Central memory CD4-positive, alpha-beta T cell (primary cell): Measurements from ENCODE around the gene ERFE.
"Not testable (repeated sequence)": the region's sequence is repeated elsewhere in the genome, so short reads cannot be mapped to it uniquely, and the experiment has no call there.

Source experiments
- DNase-seq: peaks from one replicate; pipeline ENCODE4 v3.0.0; 2022

ERFE gene

DNA sequence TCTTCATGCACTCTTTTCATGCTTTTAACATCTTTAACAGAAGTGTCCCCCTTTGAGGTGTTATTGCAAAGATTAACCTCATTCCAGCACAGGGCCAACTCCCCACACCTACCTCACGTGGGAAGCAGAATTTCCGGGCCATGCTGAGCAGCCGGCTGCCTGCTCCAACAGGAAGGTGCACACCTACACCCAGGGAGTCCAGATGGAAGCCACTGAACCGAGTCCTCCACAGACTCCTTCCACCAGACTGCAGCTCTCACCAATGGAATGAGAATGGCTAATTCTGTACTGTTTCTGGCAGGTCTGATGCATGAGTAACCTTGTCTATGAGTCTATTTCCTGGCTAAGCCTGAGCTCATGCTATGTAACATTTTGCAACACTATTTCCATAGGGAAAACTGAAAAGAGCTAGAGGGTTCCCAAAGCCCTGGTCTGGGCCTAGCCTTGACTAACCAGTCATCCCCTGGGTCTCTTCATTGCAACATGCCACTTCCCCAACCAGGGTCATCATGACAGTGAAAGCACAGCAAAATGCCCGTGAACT, 11.0 kb downstream of the ERFE start:
- no peak for DNase-seq

DNA sequence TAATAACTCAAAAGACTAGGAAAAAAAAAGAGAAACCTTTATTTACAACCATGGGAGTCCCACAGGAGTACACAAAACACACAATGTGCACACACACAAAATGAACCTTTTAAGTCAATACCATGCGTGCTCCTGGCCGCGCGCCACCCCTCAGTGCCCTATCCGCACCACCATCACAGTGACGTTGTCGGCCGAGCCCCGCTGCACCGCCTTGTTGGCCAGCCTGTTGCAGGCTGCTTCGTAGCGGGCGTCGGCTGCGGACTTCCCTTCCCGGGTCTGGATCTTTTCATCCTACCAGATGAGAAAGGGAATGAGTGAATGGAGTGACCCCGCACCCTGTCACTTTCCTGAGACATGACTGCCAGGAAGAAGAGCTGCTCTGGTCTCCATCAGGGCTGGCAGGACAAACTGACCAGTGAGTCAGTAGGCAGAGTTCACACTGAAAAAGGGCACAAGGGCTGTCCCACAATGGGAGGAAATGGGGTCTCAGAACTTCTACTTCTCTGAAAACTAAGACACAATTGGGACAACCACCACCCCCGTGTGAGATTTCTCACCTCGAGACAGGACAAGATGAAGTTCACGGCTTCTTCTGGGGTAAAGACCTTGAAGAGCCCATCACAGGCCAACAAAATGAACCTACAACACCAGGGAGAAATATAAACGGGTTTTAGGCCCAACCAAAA, 11.8 kb downstream of the ERFE start:
- no peak for DNase-seq

DNA sequence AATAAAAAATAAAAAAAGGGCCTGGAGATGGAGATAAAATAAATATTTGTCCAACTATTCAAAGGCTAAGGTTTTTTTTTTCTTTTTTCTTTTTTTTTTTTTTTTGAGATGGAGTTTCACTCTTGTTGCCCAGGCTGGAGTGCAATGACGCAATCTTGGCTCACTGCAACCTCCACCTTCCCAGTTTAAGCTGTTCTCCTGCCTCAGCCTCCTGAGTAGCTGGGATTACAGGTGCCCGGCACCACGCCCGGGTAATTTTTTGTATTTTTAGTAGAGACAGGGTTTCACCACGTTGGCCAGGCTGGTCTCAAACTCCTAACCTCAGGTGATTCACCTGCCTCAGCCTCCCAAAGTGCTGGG, 12.3 kb downstream of the ERFE start:
- DNase-seq = not testable (repeated sequence)

DNA sequence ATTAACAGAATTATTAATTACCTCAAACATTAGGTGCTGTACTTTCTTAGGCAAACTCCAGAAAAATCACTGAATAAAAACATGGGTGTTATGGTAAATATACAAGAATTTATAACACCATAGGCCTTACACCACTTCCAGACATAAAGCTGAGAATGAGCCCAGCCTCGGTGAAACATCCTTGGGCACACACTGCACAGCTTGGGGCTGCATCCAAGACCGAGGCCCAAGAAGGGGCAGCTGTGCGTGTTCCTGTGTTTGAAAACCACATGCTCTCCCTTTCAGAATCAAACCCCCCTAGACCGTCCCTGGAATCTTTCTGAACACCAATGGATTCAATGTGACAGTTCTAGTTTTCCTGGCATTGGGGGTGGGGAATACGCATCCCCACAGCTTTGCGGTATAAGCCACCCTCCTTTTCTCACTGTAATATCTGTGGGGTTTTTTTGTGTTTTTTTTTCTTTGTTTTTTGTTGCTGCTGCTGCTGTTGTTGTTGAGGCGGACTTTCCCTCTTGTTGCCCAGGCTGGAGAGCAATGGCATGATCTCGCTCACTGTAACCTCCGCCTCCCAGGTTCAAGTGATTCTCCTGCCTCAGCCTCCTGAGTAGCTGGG, 12.9 kb downstream of the ERFE start:
- no peak for DNase-seq

DNA sequence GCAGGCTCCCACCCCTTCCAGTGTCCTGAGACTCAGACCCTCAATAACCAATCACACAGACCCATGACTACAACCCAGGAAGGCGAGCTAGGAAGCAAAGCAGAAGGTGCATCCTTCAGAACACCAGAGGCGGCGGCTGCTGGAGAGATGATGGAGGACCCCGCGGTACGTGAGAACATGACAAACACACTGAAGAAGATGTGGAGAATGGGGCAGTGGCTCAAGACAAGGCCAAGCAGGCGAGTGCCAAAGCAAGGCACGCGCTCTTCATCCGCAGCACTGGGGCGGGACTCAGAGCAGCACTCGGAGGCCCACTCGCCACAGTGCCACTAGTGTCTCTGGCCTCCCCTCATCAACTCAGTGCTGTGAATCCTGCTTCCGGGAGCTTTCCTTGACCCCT, 13.7 kb downstream of the ERFE start:
- no peak for DNase-seq

DNA sequence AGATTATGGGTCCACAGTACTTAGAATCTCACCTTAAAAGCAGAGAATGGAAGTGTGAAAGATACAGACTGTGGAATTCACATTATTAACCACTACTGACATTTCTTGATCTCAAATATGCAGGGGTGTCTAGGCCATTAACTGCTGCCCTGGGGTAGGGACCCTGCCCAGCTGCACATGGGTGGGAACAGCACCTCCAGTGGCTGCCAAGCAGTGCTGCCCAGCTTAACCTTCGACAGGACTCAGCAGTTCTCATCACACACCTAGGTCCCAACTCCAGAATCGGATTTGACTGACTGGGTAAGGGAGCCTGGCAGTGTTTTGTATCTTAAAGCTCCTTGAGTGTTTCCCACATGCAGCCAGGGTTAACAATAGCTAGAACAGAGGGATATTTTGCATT, 14.9 kb downstream of the ERFE start:
- DNase-seq = no peak

DNA sequence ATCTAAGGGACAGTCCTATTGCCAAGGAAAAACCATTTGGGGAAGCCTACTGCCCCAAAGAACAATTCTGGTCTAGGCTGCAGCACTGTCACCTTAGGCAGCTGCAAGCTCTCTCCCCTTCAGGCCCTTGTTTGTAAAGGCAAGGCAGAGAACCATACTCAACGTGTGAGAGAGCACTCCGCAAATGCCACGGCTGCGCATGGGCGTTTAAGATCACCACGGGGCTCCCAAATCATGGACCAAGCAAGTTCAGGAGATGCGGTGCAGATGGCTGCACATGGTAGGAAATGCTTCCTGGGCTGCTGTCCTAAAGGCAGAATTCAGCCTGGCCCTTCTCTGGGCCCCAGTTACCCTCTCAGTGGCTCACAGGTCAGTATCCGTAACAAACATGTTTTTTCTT, 15.5 kb downstream of the ERFE start:
- no peak for DNase-seq

DNA sequence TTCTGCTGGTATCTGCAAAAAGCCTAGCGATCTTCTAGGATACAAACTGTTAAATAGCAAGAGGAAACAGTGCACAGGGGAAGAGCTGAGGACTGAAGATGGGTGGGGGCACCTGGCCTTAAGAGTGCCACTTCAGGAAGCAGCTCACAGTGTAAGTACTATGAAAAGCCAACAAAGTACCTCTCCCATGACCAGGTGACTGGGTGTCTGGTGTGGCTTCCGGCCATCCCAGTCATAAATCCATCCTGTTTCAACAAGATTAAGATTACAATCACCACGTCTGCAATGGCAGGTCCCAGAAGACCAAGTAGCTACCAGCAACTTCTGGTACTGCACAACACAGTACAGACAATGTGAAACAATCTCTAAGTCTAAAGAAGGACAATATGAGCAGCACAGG, 15.9 kb downstream of the ERFE start:
- no peak for DNase-seq

DNA sequence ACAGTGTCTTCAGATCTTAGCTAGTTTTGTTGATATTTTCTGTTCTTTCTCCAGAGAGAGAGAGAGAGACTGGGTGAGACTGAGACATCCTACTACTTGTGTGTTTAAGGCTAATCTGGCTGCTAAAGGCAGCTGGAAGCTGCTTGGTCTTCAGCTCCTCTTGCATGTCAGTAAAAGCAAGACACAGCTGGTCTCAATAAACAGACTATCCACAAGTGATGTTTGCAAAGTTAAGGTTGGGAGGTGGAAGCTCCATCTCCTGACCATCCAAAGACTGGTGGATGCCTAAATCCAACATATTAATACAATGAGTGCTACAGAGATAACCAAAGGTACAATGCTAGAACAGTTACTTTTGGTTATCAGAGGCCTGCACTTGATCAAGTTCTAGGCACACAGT, 17.8 kb downstream of the ERFE start:
- DNase-seq = no peak

DNA sequence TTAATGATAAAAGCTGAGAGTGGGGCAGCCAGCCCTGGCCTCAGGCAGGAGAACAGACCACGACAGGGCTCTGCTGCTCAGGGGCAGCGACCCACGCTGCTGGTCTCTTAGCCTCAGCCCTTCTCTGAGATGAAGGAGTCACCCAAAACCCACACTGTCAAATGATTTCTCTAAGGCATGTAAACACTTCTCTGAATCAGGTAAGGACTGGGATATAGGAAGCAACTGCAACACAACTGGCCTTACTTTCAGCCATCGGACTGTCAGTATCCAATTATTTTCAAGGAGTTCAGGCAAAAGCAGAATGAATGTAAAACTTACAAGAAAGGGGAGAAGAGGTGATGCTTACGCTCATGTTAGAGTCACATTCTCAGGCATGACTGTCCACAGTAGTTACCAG, 21.8 kb downstream of the ERFE start:
- DNase-seq = no peak

DNA sequence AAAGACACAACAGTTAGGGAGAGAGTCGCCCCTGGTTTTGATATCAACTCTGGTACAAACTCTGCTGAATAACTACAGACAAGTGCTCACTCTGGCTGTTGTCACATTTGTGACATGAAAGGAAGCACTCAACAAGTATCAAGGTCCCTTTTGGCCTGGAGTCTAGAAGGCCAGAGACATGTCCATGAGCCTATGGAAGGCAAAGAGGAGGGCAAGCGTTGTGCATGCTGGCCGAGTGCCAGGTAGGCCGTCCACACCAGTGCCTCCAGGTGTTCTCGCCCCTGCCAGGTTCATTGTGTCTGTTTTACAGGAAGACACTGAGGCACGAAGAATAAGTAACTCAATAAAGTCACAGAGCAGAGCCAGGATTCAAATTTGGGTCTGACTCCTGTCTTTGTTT, 23.6 kb downstream of the ERFE start:
- no peak for DNase-seq

DNA sequence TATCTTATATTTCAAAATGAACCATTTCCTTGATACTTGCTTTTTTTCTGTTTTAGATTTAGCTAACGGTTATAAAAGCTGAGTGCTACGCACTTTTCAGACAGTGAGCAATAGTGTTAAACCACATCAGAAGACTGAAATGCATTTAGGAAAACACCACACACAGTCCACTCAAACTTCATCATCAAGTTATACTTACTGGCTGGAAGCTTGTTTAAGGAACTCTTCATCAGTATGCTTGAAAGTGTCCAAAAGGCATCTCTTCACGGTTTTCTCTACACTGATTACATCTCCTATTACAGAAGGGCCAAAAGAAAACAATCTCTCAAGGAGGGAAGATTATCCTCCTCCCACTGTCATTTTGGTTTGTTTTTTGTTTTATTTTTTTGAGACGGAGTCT, 25.1 kb downstream of the ERFE start:
- no peak for DNase-seq

DNA sequence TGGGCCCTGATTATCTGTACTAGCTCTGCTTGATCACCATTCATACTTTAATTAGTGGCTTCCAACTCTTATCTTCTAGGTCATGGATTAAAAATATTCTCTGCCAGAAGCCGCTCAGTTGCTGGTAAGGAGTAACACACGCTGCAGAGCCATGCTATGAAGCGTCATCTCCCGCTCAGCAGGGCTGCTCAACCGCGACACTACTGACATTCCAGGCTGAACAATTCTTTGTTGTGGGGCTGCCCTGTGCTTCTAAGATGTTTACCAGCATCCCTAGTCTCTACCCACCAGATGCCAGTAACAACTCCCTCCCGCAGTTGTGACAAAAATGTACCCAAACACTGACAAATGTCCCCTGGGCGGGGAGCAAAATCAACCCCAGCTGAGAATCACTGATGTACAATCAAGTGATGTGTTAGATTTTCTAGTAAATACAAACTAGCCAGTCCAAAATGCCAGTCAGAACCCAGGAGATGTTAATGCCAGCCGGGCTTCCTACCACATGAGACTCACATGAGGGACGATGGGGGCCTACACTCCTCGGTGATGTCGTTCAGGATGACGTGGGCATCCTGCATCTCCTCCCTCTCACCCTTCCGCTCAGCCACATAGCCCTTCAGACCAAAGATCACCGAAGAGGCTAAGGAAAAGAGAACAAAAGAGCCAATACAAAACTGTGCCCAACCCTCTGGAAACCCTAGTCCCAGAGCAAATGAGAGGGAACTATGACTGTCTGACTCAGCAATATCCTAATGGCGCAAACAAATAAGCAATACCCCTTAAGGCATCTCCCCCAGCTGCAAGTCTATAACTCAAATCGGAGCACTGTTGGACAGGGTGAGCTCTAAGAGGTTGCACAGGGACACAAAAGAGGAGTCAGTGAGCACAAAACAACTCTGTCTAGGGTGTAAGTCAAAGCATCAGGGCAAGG, 29.1 kb downstream of the ERFE start:
- DNase-seq = no peak

DNA sequence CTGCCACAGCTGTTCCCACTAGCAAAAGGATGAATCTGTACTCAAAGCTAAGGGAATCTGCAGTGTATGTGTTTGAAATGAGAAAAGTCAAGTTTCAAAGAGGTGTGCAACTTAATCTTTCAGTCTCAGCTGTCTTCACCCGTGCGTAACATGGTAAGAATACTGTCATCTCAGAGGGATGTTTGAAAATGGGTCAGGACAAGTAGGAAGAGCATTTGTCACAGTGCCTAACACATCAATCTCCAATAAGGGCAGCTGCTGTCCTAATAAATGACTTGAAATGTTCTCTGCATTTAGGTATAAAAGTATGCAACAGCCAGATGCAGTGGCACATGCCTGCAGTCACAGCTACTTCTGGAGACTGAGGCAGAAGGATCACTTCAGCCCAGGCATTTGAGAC, 31.7 kb downstream of the ERFE start:
- no peak for DNase-seq

DNA sequence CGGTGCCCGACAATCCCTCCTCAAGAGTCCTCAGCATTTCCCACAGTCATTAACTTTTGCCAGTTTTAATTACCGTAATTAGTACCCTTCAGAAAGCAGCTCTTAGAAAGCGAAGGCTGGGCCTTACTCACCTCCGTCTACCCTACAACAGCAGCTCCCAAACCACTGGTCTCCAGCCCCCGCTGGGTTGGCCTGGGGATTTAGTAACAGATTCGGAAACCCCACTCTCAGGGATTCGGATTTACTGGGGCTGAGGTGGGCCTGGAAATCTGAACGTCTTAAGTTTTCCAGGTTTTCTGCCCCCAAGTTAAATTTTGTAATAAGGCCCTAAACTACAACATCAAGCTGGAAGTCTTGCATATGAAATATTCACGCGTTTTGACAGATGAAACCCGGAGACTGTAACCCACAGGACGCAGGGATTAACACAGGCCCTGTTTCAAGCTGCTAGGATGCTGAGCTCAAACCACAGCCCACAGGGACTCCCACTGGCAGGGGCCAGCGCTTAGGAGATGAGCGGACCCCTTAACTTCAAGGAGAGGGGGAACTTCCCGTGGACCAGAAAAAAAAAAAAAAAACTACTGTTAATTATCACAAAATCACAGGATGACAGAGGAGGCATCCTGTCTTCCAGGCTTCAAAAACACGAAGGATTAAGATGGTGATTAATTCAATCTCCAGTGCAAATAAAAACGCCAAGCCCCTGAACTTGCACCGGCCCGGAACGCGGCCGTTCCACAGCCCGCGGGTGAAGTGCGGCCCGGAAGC, 43.7 kb downstream of the ERFE start:
- peak; percentile 8 for DNase-seq

DNA sequence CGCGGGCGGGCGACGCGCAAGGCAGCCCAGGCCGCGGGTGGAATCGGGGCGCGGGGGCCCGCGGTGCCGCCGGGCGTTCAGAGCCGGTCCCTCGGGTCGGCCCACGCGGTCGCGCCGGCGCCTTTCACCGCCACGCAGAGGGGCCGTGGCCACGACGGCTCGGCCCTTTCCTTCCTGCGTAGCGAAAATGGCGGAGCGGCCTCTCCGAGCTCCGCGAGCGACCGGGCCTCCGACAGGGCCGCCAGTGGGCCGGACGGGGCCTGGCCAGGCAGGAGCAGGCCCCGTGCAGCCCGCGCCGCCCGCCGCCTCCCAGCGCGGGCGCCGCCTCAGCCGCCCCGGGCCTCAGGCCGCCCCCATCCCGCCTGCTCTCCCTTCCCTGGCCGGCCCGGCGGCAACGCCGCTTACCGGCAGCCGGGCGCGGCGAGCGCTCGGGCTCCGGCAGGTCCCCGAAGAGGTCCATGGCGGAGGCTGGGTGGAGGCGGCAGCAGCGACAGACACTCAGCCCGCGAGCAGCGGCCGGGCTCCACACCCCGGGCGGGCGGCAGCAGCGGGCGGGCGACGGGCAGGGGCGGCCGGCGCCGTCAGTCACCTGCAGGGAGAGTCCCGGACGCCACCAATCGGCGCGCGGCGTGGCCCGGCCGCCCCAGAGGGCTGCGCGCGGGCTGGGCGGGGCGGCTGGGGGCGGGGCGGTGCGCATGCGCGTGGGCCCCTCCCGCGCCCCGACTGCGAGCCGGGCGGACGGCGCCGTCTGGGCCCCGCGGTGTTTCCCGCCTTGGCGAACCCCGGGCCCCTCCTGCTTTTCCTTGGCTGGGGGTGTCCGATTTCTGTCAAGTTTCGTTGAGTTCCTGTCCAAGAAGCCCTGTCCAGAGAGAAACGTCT, 44.6 kb downstream of the ERFE start, which contains the start of gene ILKAP:
TSS of gene ILKAP (minus strand) at position 602 of the 879 bp plus-strand sequence. CDS start at position 460, 142 bp downstream.
- DNase-seq = peak; percentile 91

DNA sequence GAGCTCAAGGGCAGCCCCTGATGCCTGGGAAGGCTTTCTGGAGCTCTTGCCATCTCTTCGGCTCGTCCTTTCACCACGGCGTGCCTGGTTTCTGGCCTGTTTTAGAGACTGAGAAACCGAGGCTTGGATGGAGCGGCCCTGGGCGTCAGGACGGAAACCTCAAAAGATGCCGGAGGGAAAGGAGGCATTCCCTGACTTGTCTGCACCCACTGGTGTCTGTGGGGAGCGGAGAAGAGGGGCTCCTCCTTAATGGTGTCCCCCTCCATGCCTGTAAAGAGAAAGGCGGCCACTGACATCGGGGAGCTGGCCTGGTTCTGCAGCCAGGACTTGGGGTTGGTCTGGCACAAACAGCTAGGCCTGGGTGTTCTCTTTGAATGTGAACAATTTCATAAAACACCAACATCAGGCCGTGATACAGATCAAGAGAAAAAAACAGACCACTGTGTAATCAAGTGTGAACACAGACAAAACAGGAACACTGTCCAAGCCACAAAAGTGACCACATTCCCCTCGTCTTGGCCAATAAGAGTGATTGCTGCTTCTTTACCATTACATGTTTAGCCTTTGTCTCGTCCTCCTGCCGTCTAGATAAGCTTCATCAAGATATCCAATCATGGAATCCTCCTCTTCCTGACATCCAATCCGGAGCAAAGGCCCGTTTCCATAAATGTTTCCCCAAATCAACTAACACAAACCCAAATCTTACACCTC, 45.4 kb downstream of the ERFE start:
- DNase-seq = no peak

DNA sequence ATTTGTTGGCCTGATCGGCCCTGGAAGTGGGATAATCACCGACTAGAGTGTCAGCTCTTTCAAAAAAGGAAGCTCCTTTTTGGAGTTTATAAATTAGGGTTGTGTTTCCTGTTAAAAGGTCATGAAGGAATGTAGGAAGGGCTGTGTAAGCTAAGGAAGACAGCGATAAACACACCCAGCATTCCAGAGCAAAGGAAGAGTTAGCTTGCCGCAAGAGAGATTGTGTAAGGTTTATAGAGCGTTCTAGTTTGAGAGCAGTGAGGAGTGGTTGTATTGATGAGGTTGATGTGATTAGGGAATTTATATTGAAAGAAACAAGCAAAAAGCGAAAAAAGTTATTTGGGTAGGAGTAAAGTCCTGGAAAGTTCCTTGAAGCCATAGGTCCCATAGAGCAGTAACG, 48.2 kb downstream of the ERFE start:
- no peak for DNase-seq

DNA sequence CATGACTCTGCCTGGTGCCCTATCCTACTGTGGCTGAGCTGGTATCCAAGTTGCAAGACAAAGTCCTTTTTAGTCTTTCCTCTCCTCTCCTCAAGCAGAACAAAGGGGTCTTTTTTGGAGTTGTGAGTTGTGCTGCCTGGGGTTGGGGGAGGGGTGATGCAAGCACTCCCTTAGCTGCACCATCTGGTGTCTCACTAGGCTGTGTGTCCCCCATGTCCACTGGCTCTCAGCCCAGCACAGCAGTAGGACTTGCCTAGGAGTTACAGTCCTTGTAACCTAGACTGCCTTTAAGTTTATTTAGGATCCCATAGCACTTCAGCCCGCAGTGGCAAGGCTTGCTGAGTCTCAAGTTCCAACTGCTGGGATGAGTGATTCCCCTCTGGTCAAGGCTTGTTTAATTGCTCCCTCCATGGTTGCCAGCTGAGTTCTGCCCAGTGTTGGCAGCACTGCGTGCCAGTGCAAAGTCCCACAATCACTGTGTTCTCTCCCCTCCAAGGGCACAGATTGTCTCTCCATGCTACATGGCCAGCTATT, 57.9 kb downstream of the ERFE start:
- DNase-seq = no peak
